Middle frontal gyrus (tissue), 1 donor: ENCODE data around the gene KLF7.

Source experiments
- DNase-seq: peaks from one replicate; pipeline ENCODE4 v3.0.0-alpha.2; 2015; ENCODE audit warnings: low spot score; ENCODE audit errors: extremely low spot score

Gene KLF7

GRCh38 chr2:207097278-207097677 lies 68.5 kb downstream of the KLF7 start:
- DNase-seq: no peak

GRCh38 chr2:207095963-207096362 lies 69.8 kb downstream of the KLF7 start:
- DNase-seq: no peak

- DNase-seq: no peak
These were observed 72.5 kb downstream of the KLF7 start for GRCh38 chr2:207093234-207093633.

- DNase-seq: no peak
These were observed 72.9 kb downstream of the KLF7 start for GRCh38 chr2:207092818-207093217.

GRCh38 chr2:207091928-207092327 lies 73.8 kb downstream of the KLF7 start:
- DNase-seq: no peak

- DNase-seq: no peak
These were observed 74.6 kb downstream of the KLF7 start for GRCh38 chr2:207091176-207091575.

- DNase-seq: no peak
These were observed 75.4 kb downstream of the KLF7 start for GRCh38 chr2:207090389-207090788.

GRCh38 chr2:207088839-207089238 lies 76.9 kb downstream of the KLF7 start:
- DNase-seq: no peak

GRCh38 chr2:207088276-207088675 lies 77.5 kb downstream of the KLF7 start:
- no peak for DNase-seq

- no peak for DNase-seq
These were observed 78.5 kb downstream of the KLF7 start for GRCh38 chr2:207087046-207087902.

GRCh38 chr2:207086136-207086535 lies 79.6 kb downstream of the KLF7 start:
- DNase-seq: no peak

- DNase-seq: no peak
These were observed 80.6 kb downstream of the KLF7 start for GRCh38 chr2:207085110-207085509.

- no peak for DNase-seq
These were observed 82.2 kb downstream of the KLF7 start for GRCh38 chr2:207083361-207084110.

- DNase-seq: no peak
These were observed 83.1 kb downstream of the KLF7 start for GRCh38 chr2:207082619-207083018.

GRCh38 chr2:207078186-207078798 lies 87.5 kb downstream of the KLF7 start:
- DNase-seq: peak; percentile 22

- DNase-seq: no peak
These were observed 88.5 kb downstream of the KLF7 start for GRCh38 chr2:207077266-207077665.

- DNase-seq: no peak
These were observed 90.3 kb downstream of the KLF7 start for GRCh38 chr2:207075456-207075855.

GRCh38 chr2:207073801-207074678 lies 91.7 kb downstream of the KLF7 start:
- no peak for DNase-seq

- DNase-seq: no peak
These were observed 92.3 kb downstream of the KLF7 start for GRCh38 chr2:207073412-207073800.

- DNase-seq: no peak
These were observed 93.2 kb downstream of the KLF7 start for GRCh38 chr2:207072571-207072970.

GRCh38 chr2:207071820-207072219 lies 93.9 kb downstream of the KLF7 start:
- no peak for DNase-seq
